Ureter (tissue), 1 donor: ENCODE results near the gene WDR62. TPM values are rescaled to one million over a fixed set of nuclear protein-coding genes. Genes with fewer than 3 reads are reported as not detected.
"Not testable (repeated sequence)": the region's sequence is repeated elsewhere in the genome, so short reads cannot be mapped to it uniquely, and the experiment has no call there.

Experiments used
- DNase-seq: peaks from one replicate; pipeline ENCODE4 v3.0.0-alpha.2; 2020; ENCODE audit warnings: low spot score
- total RNA-seq: library from RNA; stranded (reverse); gene quantifications from one replicate; pipeline ENCODE4 v1.2.4, GENCODE V29; 2023
- donor health status: DM: yes; HTN: yes; CAD: no.

WDR62 gene
- total RNA-seq, 1 donor from 2014 or later = 1.6 TPM

DNA sequence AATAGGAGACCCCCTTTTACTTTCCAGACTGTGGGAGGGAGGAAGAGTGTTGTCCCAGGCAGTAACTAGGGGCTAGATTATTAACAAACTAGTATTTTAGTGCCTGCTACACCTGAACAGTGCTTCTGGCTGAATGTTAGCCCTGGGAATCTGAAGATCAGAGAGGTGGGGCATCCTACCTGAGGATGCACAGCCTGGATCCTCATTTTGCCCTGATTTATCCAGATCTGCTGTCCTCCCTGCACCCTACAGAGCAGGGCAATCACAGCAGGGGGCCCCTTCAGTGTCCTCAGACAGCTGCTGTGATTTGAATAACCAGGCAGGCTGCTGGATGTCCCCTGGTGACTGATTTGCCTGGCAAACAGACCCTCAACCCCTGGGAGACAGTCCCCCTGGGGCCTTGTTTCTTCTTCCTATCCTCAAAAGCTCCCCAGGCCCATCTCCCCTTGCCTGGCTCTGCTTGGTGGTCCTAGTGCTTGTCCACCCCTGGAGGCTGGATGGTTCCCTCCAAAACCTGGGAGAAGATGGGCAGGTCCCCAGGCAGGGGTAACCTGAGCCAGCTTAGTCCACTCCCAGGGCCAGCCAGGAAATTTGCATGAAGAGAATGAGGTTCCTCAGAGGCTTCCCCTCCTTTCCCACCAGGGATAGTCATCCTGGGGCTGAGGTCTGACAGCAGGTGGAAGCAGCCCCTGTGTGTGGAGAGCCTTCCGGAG is 55.9 kb downstream of the WDR62 start, which contains the start of gene OVOL3:
TSS of gene OVOL3 (plus strand) at position 657 of the 713 bp plus-strand sequence. CDS start 60 bp downstream, outside the sequence.
- DNase-seq = no peak

- DNase-seq = no peak
Measured at GRCh38 chr19:36111200-36111539, 56.5 kb downstream of the WDR62 start.

GRCh38 chr19:36112678-36113077 is 58.0 kb downstream of the WDR62 start:
- DNase-seq = no peak

- DNase-seq = no peak
Measured at GRCh38 chr19:36113425-36113824, 58.7 kb downstream of the WDR62 start.

DNA sequence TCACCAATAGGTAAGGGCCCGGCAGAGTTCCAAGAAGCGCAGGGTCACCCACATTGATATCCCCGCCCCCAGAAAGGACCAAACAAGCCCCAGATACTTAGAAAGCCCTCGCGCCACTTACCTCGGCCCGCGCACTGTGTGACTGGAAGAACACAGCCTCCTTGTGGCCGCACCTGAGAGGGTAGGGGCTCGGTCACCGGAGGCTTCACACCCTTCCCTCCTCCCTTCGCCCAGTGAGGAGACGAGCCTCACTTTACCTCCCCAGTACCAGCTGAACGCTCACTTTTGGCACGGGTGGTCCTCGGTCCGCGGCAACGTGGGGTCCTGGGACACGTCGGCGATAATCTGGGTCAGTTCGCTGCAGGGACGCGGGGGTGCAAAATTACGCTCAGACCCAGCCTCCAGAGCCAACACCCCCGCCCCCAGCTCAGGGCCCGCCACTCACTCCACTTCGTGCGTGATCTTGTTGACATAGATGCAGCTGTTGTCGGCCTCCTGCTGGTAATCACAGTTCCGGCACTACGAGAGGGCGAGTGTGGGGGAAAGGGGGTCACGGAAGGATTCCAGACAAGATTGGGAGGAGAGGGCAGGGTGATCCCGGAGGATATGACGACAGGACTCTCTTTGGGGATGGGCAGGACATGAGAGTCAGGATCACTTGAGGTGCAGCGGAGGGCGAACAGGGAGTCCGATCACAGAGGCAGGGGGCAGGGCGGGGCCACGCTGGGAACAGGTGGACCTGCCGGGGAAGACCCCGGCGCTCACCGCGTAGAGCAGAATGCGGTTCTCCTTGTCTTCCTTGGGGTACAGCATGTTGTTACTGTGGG is 59.4 kb downstream of the WDR62 start:
- peak; percentile 66 for DNase-seq

- peak; percentile 100 for DNase-seq
Measured at GRCh38 chr19:36114721-36115452, 60.2 kb downstream of the WDR62 start, which contains the start of gene POLR2I. Gene POLR2I, minus strand, starts transcription at chr19:36114875. Its CDS starts 19 bp downstream, at chr19:36114856.

DNA sequence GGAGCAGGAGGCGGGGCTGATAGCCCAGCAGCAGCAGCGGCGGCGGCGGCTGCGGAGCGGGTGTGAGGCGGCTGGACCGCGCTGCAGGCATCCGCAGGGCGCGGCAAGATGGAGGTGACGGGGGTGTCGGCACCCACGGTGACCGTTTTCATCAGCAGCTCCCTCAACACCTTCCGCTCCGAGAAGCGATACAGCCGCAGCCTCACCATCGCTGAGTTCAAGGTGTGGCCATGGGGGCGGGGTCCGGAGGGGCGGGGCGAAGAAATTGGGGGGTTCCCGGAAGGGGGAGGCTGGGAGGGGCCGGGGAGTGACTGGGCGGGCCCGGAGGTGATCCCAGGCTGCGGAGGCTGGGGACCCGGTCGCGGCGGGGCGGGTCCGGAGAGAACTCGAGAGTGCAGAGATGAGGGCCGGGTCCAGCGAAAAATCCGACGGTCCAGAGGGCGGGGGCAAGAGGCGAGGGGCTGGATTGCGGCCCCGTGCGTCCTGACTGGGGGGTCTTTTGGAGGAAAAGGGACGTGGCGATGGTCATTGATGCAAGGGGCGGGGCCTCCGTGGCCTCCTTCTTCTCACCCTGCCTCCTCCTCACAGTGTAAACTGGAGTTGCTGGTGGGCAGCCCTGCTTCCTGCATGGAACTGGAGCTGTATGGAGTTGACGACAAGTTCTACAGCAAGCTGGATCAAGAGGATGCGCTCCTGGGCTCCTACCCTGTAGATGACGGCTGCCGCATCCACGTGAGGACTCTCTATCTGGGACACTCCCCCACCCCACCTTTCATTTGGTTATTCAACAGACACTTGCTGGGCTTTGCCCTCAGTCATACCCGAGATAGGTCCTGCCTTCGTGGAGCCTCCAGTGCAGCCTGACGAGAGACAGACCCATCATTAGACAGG is 61.0 kb downstream of the WDR62 start, which contains the start of gene TBCB:
TSS of gene TBCB (plus strand) at position 16 of the 891 bp plus-strand sequence. CDS start at position 109, 93 bp downstream.
- DNase-seq = peak; percentile 90

GRCh38 chr19:36116344-36116637 is 61.6 kb downstream of the WDR62 start:
- no peak for DNase-seq

DNA sequence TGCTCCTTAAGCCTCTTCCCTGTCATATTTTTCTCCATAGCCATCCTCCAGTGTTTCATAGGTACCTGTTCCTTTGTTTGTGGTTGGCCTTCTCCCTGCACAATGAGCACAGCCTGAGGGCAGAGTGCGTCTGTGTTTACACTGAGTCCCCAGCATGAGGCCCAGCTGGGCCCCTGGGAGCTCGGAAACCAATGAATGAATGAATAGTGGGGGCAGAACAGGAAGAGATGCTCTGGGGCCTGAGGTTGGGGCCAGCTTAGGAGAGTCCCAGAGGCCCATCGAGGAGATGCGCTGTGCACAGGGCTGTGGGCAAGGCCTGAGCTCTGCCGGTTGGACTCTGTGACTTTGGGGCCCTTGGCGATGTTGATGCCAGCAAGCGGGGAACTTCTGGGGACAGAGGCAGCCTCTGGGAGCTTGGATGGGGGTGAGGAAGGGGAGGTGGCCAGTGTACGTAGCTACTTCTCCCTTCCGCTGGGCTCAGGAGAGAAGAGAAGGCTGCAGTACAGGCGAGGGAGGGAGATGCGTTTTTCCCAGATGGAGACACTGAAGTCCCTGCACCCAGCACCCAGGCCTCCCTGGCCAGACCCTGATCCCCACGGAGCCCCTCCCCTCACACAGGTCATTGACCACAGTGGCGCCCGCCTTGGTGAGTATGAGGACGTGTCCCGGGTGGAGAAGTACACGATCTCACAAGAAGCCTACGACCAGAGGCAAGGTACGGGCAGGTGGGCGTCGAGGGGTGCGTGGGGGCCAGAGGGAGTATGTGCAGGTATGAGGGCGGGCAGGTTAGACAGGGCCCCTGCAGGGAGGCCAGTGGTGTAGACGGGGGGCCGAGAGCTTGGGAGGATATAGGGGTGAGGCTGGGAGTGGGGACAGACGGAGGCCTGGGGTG is 65.6 kb downstream of the WDR62 start:
- no peak for DNase-seq

DNA sequence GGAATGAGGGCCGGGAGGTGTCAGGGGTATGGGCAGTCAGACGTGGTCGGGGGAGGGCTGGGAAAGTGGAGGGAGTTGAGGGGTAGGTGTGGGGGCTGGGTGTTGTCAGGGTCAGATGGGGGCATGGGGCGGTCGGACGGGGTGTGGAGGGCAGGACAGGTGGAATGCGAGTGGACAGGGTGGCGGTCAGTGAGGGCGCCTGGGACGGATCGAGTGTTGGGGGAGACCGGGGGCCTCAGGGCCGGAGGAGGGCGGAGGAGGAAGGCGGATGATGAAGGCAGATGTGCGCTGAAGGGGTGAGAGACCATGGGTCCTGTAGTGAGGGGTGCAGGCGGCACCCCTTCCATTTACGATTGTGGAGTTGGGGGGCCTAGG is 66.3 kb downstream of the WDR62 start:
- DNase-seq = no peak

- DNase-seq = no peak
Measured at GRCh38 chr19:36121486-36122124, 66.9 kb downstream of the WDR62 start.

- DNase-seq = no peak
Measured at GRCh38 chr19:36125557-36125956, 70.9 kb downstream of the WDR62 start.

GRCh38 chr19:36128392-36128736 is 73.7 kb downstream of the WDR62 start:
- no peak for DNase-seq

DNA sequence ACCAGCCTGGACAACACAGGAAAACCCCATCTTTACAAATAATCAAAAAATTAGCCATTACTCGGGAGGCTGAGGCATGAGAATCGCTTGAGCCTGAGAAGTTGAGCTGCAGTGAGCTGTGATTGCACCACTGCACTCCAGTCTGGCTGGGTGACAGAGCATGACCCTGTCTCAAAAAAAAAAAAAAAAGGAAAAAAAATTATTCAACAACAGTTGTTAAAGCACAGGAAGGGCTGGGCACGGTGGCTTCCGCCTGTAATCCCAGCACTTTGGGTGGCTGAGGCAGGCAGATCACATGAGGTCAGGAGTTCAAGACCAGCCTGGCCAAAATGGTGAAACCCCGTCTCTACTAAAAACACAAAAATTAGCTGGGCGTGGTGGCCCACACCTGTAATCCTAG is 76.5 kb downstream of the WDR62 start:
- not testable (repeated sequence) for DNase-seq

DNA sequence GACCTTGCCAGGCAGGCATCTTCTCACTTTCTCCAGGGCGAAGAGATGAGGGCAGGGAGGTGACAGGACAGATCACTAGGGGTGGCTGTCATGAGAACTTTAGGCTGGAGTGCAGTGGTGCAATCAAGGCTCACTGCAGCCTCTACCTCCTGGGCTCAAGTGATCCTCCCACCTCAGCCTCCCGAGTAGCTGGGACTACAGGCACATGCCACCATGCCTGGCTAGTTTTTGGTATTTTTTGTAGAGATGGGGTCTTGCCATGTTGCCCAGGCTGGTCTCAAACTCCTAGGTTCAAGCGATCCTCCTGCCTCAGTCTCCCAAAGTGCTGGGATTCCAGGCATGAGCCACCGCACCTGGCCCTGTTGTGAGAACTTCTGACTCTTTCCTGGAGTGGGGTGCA is 80.2 kb downstream of the WDR62 start:
- DNase-seq = not testable (repeated sequence)

DNA sequence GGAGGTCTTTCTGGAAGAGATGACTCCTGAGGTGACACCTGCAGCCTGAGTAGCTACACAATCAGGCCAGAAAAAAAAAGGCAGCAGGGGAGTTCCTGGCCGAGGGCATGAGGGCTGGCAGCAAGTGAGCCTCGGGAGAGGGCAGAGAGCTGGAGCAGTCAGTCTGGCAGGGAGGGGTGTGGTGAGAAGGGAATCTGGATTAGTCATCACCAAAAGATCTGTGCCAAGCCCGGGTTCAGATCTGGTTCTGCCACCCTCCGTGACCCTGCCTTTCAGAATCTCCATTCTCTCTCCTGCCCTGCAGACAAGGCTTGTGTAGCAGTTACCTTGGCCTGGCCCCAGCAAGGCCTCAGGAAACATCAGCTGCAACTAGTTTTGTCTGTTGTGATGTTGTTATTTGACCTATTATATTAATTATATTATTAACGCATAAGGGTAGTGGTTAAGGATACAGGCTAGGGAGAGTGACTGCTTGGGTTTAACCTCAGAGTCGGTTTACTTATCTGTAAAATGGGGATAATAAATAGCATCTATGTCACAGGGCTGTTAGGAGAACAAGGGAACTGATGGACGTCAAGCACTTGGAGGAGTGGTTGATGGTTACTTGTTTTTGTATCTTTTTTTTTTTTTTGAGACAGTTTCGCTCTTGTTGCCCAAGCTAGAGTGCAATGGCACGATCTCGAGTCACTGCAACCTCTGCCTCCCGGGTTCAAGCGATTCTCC is 82.4 kb downstream of the WDR62 start:
- DNase-seq = peak; percentile 89

DNA sequence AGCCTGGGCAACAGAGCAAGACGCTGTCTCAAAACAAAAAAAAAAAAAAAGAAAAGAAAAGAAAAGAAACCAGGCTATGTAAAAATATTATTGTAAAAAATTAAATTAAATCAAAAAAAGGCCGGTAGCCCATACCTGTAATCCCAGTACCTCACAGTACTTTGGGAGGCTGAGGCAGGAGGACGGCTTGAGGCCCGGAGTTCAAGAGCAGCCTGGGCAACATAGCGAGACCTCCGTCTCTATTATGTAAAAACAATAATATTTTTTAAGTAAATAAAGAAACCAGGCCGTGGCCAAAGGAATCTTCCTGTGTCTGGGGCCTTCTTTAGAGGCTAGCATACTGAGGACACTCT is 84.4 kb downstream of the WDR62 start:
- no peak for DNase-seq

- DNase-seq = peak; percentile 97
Measured at GRCh38 chr19:36139473-36140303, 85.0 kb downstream of the WDR62 start, which contains the start of gene CAPNS1. Gene CAPNS1, plus strand, starts transcription at chr19:36140066. Its CDS starts 946 bp downstream, at chr19:36141012.
